K562 (cell line): Measurements from ENCODE around the gene ZNF200. TPM values are rescaled to one million over a fixed set of nuclear protein-coding genes. Genes with fewer than 3 reads are reported as not detected.
A peak's percentile ranks its signal among the peaks of the same experiment; 100 is the strongest.

ENCODE experiments used
- BACH1 ChIP-seq: fragments of 200-800 bp; sonication (Bioruptor generic); IDR thresholded peaks from 2 replicates; pipeline ENCODE4 v1.6.1; 2016; ENCODE audit warnings: missing genetic modification characterization, missing compliant biosample characterization
- CSDE1 ChIP-seq, 2 experiments: fragments of 450-650 bp; IDR thresholded peaks; 2 replicates each; pipeline ENCODE4 v1.6.1; 2016; ENCODE audit warnings: mild to moderate bottlenecking in 1 of 2
- HDAC3 ChIP-seq: fragments of 450-650 bp; IDR thresholded peaks from 2 replicates; pipeline ENCODE4 v1.6.1; 2018; ENCODE audit warnings: borderline replicate concordance, mild to moderate bottlenecking, moderate library complexity; ENCODE audit not compliant: partially characterized antibody
- MEIS2 ChIP-seq: fragments of 450-650 bp; IDR thresholded peaks from 2 replicates; pipeline ENCODE4 v1.6.1; 2014; ENCODE audit warnings: mild to moderate bottlenecking; ENCODE audit not compliant: partially characterized antibody
- NEUROD1 ChIP-seq: fragments of 150-350 bp; IDR thresholded peaks from 2 replicates; pipeline ENCODE4 v1.6.1; 2014; ENCODE audit warnings: borderline replicate concordance, low read length, low read depth; ENCODE audit not compliant: partially characterized antibody
- NFATC3 ChIP-seq: fragments of 450-650 bp; IDR thresholded peaks from 2 replicates; pipeline ENCODE4 v1.6.1; 2017; ENCODE audit warnings: mild to moderate bottlenecking
- SMAD4 ChIP-seq: fragments of 250-450 bp; sonication (Bioruptor Pico); conservative IDR thresholded peaks from 2 replicates; pipeline ENCODE4 v1.8.0; 2021; ENCODE audit warnings: inconsistent platforms, mild to moderate bottlenecking, moderate library complexity
- ZBTB8A ChIP-seq: fragments of 450-650 bp; IDR thresholded peaks from 2 replicates; pipeline ENCODE4 v1.6.1; 2018; ENCODE audit warnings: mild to moderate bottlenecking, moderate library complexity; ENCODE audit not compliant: partially characterized antibody
- ZNF324 ChIP-seq: fragments of 250-450 bp; sonication (Bioruptor Pico); IDR thresholded peaks from 2 replicates; pipeline ENCODE4 v1.4.0; 2020; ENCODE audit warnings: mild to moderate bottlenecking
- ZNF384 ChIP-seq: IDR thresholded peaks from 2 replicates; pipeline ENCODE4 v1.6.1; 2012; ENCODE audit warnings: low read depth, low read length, improper control_type of control experiment
- ZNF444 ChIP-seq: fragments of 250-450 bp; sonication (Bioruptor Pico); IDR thresholded peaks from 2 replicates; pipeline ENCODE4 v1.4.0; 2020; ENCODE audit warnings: mild to moderate bottlenecking, moderate library complexity
- ZSCAN29 ChIP-seq: fragments of 450-650 bp; IDR thresholded peaks from 2 replicates; pipeline ENCODE4 v1.6.1; 2017
- polyA plus RNA-seq, 8 experiments: library from polyadenylated mRNA; depleted of rRNA in 4 of 8; stranded (reverse) in 5 of 8; unstranded in 3 of 8; fragments of >200 nt; fragmentation: Nextera tagmentation in 2 of 8; fragmentation: Illumina TruSeq in 1 of 8; extraction: Ambion mirVana in 2 of 8; extraction: Trizol in 1 of 8; gene quantifications; 2 replicates each; pipeline versions ENCODE4 v1.2.1 to v1.2.3, GENCODE V29; 2011 to 2014; ENCODE audit warnings: inconsistent platforms in 1 of 8, missing spikeins in 1 of 8
- total RNA-seq, 7 experiments: library from RNA; depleted of rRNA in 6 of 7; stranded (reverse); fragments of >200 nt in 6 of 7; fragmentation: Illumina TruSeq in 2 of 7; extraction: Trizol in 2 of 7; gene quantifications; 2 replicates each; pipeline versions ENCODE4 v1.2.1 to v1.2.3, GENCODE V29; 2011 to 2021; ENCODE audit warnings: low replicate concordance in 1 of 7
- TF ChIP-seq, protein P1 (sequence below): IDR thresholded peaks from 2 replicates; pipeline ENCODE4 v1.6.1; 2011; ENCODE audit not compliant: insufficient read length; ENCODE audit errors: extremely low read depth
- TF ChIP-seq, protein P2 (sequence below): fragments of 450-650 bp; IDR thresholded peaks from 2 replicates; pipeline ENCODE4 v1.6.1; 2016; ENCODE audit warnings: low read depth, mild to moderate bottlenecking, moderate library complexity
- TF ChIP-seq, protein P3 (sequence below): fragments of 250-450 bp; sonication (Bioruptor Pico); IDR thresholded peaks from 2 replicates; pipeline ENCODE4 v1.5.0; 2021
- TF ChIP-seq, protein P4 (sequence below): sonication (generic); formaldehyde crosslinking; IDR thresholded peaks from 2 replicates; pipeline ENCODE4 v1.9.0; 2022; ENCODE audit warnings: mild to moderate bottlenecking, missing genetic modification reagents
- TF ChIP-seq, protein P5 (sequence below): fragments of 250-450 bp; sonication (Bioruptor Pico); IDR thresholded peaks from 2 replicates; pipeline ENCODE4 v1.5.1; 2021; ENCODE audit warnings: mild to moderate bottlenecking
- TF ChIP-seq, protein P6 (sequence below): fragments of 450-650 bp; IDR thresholded peaks from 2 replicates; pipeline ENCODE4 v1.7.0; 2016; ENCODE audit warnings: borderline replicate concordance
- TF ChIP-seq, protein P7 (sequence below): sonication (generic); formaldehyde crosslinking; IDR thresholded peaks from 2 replicates; pipeline ENCODE4 v1.8.0; 2022; ENCODE audit warnings: mild to moderate bottlenecking, missing genetic modification reagents

The ZNF200 gene
- total and polyA plus RNA-seq, 9 of the 15 experiments (the other 6 are each of a cell fraction or from before 2014, with no cell fraction given): 4.8 to 14.5 (median 9.2) TPM

DNA sequence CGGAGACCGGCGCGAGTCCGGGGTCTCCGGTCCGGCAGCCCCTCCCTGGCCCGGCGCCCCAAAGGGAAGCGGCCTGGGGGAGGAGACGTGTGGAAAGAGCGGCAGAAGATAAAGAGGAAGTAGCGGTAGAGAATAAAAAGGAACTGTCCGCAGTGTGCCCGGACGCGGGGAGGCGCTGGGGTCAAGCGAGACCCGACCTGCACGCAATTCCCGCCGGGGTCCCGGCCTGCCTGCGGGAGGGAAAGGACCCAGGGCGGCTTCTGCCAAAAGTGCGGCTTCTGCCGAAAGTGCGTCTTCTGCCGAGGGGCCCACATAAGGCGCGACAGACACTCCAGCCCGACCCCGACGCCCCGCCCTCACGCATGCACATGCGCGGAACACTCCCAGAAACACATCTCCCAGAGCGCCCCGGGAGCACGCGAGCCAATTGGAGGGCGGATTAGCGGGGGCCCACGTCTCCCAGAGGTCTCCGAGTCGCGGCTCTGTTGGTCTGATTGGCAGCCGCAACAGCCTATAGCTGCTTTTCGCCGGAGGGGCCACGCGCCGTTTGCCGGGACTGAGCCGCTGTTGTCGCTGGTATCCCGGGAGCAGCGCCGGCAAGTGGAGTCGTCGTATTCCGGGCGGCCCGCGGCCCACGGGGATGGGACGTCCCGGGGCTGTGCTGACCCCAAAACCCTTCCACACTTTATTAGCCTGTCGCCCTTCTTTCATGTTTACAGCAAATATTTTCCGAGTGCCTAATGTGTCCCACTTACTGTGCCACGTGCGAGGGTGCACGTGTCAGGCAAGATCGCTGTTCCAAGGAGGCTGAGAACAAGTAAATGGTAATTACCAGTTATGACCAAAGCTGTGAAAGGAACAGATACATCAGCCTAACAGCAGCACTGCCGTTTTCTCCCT, 29.4 kb upstream of the ZNF200 start (continued):
- TF ChIP-seq, protein P1, sequence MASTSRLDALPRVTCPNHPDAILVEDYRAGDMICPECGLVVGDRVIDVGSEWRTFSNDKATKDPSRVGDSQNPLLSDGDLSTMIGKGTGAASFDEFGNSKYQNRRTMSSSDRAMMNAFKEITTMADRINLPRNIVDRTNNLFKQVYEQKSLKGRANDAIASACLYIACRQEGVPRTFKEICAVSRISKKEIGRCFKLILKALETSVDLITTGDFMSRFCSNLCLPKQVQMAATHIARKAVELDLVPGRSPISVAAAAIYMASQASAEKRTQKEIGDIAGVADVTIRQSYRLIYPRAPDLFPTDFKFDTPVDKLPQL: no peak
- TF ChIP-seq NEUROD1: no peak
- no peak for TF ChIP-seq CSDE1 (IDR thresholded peaks at IDR 0.05)
- no peak for TF ChIP-seq ZBTB8A
- no peak for TF ChIP-seq HDAC3
- TF ChIP-seq BACH1 (tag): no peak
- TF ChIP-seq, protein P2, sequence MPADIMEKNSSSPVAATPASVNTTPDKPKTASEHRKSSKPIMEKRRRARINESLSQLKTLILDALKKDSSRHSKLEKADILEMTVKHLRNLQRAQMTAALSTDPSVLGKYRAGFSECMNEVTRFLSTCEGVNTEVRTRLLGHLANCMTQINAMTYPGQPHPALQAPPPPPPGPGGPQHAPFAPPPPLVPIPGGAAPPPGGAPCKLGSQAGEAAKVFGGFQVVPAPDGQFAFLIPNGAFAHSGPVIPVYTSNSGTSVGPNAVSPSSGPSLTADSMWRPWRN: peak; percentile 77
- no peak for TF ChIP-seq ZNF384
- TF ChIP-seq, protein P3, sequence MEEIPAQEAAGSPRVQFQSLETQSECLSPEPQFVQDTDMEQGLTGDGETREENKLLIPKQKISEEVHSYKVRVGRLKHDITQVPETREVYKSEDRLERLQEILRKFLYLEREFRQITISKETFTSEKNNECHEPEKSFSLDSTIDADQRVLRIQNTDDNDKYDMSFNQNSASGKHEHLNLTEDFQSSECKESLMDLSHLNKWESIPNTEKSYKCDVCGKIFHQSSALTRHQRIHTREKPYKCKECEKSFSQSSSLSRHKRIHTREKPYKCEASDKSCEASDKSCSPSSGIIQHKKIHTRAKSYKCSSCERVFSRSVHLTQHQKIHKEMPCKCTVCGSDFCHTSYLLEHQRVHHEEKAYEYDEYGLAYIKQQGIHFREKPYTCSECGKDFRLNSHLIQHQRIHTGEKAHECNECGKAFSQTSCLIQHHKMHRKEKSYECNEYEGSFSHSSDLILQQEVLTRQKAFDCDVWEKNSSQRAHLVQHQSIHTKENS (CRISPR knock-in tag): no peak
- TF ChIP-seq, protein P4, sequence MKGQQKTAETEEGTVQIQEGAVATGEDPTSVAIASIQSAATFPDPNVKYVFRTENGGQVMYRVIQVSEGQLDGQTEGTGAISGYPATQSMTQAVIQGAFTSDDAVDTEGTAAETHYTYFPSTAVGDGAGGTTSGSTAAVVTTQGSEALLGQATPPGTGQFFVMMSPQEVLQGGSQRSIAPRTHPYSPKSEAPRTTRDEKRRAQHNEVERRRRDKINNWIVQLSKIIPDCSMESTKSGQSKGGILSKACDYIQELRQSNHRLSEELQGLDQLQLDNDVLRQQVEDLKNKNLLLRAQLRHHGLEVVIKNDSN: peak; percentile 72
- TF ChIP-seq, protein P5, sequence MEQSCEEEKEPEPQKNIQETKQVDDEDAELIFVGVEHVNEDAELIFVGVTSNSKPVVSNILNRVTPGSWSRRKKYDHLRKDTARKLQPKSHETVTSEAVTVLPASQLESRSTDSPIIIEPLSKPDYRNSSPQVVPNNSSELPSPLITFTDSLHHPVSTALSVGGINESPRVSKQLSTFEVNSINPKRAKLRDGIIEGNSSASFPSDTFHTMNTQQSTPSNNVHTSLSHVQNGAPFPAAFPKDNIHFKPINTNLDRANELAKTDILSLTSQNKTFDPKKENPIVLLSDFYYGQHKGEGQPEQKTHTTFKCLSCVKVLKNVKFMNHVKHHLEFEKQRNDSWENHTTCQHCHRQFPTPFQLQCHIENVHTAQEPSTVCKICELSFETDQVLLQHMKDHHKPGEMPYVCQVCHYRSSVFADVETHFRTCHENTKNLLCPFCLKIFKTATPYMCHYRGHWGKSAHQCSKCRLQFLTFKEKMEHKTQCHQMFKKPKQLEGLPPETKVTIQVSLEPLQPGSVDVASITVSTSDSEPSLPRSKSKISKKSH (CRISPR knock-in tag): no peak
- no peak for TF ChIP-seq ZNF324
- no peak for TF ChIP-seq ZSCAN29
- TF ChIP-seq MEIS2: peak; percentile 60
- peak; percentile 17; the same call in 1 of the 2 replicates for TF ChIP-seq SMAD4
- no peak for TF ChIP-seq NFATC3
- TF ChIP-seq, protein P6, sequence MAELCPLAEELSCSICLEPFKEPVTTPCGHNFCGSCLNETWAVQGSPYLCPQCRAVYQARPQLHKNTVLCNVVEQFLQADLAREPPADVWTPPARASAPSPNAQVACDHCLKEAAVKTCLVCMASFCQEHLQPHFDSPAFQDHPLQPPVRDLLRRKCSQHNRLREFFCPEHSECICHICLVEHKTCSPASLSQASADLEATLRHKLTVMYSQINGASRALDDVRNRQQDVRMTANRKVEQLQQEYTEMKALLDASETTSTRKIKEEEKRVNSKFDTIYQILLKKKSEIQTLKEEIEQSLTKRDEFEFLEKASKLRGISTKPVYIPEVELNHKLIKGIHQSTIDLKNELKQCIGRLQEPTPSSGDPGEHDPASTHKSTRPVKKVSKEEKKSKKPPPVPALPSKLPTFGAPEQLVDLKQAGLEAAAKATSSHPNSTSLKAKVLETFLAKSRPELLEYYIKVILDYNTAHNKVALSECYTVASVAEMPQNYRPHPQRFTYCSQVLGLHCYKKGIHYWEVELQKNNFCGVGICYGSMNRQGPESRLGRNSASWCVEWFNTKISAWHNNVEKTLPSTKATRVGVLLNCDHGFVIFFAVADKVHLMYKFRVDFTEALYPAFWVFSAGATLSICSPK: no peak
- TF ChIP-seq, protein P7, sequence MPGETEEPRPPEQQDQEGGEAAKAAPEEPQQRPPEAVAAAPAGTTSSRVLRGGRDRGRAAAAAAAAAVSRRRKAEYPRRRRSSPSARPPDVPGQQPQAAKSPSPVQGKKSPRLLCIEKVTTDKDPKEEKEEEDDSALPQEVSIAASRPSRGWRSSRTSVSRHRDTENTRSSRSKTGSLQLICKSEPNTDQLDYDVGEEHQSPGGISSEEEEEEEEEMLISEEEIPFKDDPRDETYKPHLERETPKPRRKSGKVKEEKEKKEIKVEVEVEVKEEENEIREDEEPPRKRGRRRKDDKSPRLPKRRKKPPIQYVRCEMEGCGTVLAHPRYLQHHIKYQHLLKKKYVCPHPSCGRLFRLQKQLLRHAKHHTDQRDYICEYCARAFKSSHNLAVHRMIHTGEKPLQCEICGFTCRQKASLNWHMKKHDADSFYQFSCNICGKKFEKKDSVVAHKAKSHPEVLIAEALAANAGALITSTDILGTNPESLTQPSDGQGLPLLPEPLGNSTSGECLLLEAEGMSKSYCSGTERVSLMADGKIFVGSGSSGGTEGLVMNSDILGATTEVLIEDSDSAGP (CRISPR knock-in tag): no peak
- TF ChIP-seq ZNF444: no peak
